ENCODE data around the gene ABCC1.
"Not testable (repeated sequence)": the region's sequence is repeated elsewhere in the genome, so short reads cannot be mapped to it uniquely, and the experiment has no call there.

ABCC1 gene

GRCh38 chr16:16141141-16141540 is 191.7 kb downstream of the ABCC1 start:
- DNase-seq (ENCODE audit: low spot score): no peak

GRCh38 chr16:16141784-16142396 is 192.5 kb downstream of the ABCC1 start:
- DNase-seq (ENCODE audit: low spot score): no peak

GRCh38 chr16:16143038-16143763 is 193.8 kb downstream of the ABCC1 start:
- no peak for DNase-seq (ENCODE audit: low spot score)

GRCh38 chr16:16143931-16144330 is 194.5 kb downstream of the ABCC1 start:
- DNase-seq (ENCODE audit: low spot score): no peak

GRCh38 chr16:16144416-16144815 is 195.0 kb downstream of the ABCC1 start:
- no peak for DNase-seq (ENCODE audit: low spot score)

- no peak for DNase-seq (ENCODE audit: low spot score)
Measured at GRCh38 chr16:16145286-16145685, 195.9 kb downstream of the ABCC1 start.

GRCh38 chr16:16146380-16147315 is 197.2 kb downstream of the ABCC1 start:
- no peak for DNase-seq (ENCODE audit: low spot score)

- DNase-seq (ENCODE audit: low spot score): no peak
Measured at GRCh38 chr16:16147316-16147999, 198.0 kb downstream of the ABCC1 start.

- DNase-seq (ENCODE audit: low spot score): not testable (repeated sequence)
Measured at GRCh38 chr16:16148000-16148599, 198.7 kb downstream of the ABCC1 start.

GRCh38 chr16:16148755-16149154 is 199.3 kb downstream of the ABCC1 start:
- DNase-seq (ENCODE audit: low spot score): no peak

GRCh38 chr16:16149710-16150116 is 200.3 kb downstream of the ABCC1 start:
- DNase-seq (ENCODE audit: low spot score): no peak

GRCh38 chr16:16150117-16150877 is 200.9 kb downstream of the ABCC1 start:
- DNase-seq (ENCODE audit: low spot score): no peak

GRCh38 chr16:16150878-16151152 is 201.4 kb downstream of the ABCC1 start:
- no peak for DNase-seq (ENCODE audit: low spot score)

- DNase-seq (ENCODE audit: low spot score): no peak
Measured at GRCh38 chr16:16151315-16151714, 201.9 kb downstream of the ABCC1 start.

GRCh38 chr16:16153000-16153399 is 203.6 kb downstream of the ABCC1 start:
- DNase-seq (ENCODE audit: low spot score): not testable (repeated sequence)

- DNase-seq (ENCODE audit: low spot score): no peak
Measured at GRCh38 chr16:16154281-16154951, 205.0 kb downstream of the ABCC1 start.

GRCh38 chr16:16155234-16155633 is 205.8 kb downstream of the ABCC1 start:
- no peak for DNase-seq (ENCODE audit: low spot score)

GRCh38 chr16:16157166-16157565 is 207.8 kb downstream of the ABCC1 start:
- DNase-seq (ENCODE audit: low spot score): no peak

- no peak for DNase-seq (ENCODE audit: low spot score)
Measured at GRCh38 chr16:16158082-16158658, 208.8 kb downstream of the ABCC1 start.

GRCh38 chr16:16158741-16159374 is 209.4 kb downstream of the ABCC1 start:
- DNase-seq (ENCODE audit: low spot score): no peak

All from CD4-positive, alpha-beta T cell treated with Interleukin-6 at 100 ng/mL for 8 hours (primary cell).